Gastroesophageal sphincter (tissue), 3 donors: ENCODE data around the gene PLEKHG3.

Experiments used
- EP300 ChIP-seq: sonication (generic); formaldehyde crosslinking; IDR thresholded peaks from one replicate; pipeline ENCODE4 v1.6.1; 2017; ENCODE audit warnings: antibody characterized with exemption, mild to moderate bottlenecking
- POLR2A ChIP-seq, 2 donors: fragments of 450-650 bp; IDR thresholded peaks; one replicate each; pipeline ENCODE4 v1.6.1; 2017; ENCODE audit warnings: antibody characterized with exemption in 2 of 2, mild to moderate bottlenecking in 2 of 2, moderate library complexity in 1 of 2
- POLR2AphosphoS5 ChIP-seq: sonication (generic); formaldehyde crosslinking; IDR thresholded peaks from one replicate; pipeline ENCODE4 v1.6.1; 2017; ENCODE audit warnings: antibody characterized with exemption
- TF ChIP-seq, protein P1 (sequence below), 4 experiments: fragments of 200-600 bp in 2 of 4; fragments of 450-650 bp in 2 of 4; sonication (generic) in 1 of 4; IDR thresholded peaks; one replicate each; pipeline ENCODE4 v1.5.1; 2017 to 2019; ENCODE audit warnings: antibody characterized with exemption in 4 of 4, mild to moderate bottlenecking in 2 of 4, moderate library complexity in 2 of 4

DNA sequence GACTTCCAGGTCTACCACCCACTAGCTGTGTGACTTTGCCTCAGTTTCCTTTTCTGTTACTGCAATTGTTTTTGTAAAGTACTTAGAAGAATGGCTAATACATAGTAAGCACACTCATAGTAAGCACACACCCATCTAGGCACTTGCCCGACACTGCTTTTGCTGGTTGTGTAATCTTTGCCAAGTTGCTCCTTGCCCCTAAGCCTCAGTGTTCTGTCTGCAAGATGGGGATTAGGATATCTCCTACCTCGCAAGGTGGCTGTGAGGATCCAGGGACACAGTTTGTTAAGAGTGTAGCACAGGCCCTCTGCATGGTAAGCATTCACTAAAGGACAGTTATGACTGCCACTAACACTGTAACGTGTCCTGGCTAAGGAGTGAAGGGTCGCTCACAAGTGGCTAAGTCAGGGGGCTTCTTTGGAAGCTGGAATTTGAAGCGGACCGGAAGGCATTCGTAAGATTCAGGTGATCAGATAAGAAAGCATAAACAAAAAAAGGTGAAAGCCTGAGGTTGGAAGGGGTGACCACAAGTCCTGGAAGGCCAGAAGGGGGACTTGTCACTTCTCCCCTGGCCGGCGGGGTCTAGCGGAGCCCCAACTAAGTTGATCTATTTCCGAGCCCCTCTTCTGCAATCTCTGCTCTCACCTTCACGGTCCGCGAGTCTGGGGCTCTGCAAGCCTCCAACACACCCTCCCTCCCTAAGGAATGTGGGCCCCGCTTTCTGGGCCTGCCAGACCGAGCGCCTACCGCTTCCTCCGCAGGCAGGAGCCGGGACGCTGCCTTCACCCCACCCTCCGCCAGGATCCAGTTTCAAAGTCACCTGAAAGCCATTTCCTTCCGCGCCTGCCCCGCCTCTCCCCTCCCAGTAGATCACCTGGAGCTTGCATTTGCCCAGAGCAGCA is 1.5 kb upstream of the PLEKHG3 start:
- no peak for TF ChIP-seq POLR2AphosphoS5
- TF ChIP-seq, protein P1, sequence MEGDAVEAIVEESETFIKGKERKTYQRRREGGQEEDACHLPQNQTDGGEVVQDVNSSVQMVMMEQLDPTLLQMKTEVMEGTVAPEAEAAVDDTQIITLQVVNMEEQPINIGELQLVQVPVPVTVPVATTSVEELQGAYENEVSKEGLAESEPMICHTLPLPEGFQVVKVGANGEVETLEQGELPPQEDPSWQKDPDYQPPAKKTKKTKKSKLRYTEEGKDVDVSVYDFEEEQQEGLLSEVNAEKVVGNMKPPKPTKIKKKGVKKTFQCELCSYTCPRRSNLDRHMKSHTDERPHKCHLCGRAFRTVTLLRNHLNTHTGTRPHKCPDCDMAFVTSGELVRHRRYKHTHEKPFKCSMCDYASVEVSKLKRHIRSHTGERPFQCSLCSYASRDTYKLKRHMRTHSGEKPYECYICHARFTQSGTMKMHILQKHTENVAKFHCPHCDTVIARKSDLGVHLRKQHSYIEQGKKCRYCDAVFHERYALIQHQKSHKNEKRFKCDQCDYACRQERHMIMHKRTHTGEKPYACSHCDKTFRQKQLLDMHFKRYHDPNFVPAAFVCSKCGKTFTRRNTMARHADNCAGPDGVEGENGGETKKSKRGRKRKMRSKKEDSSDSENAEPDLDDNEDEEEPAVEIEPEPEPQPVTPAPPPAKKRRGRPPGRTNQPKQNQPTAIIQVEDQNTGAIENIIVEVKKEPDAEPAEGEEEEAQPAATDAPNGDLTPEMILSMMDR (IDR thresholded peaks at IDR 0.05): no peak
- no peak for TF ChIP-seq EP300
- TF ChIP-seq POLR2A (IDR thresholded peaks at IDR 0.05): no peak
